Keratinocyte (primary cell): ENCODE data around the gene FAM120B. TPM values are rescaled to one million over a fixed set of nuclear protein-coding genes. Genes with fewer than 3 reads are reported as not detected.
"Not testable (repeated sequence)": the region's sequence is repeated elsewhere in the genome, so short reads cannot be mapped to it uniquely, and the experiment has no call there.

Experiments used
- DNase-seq: peaks from one replicate; pipeline ENCODE4 v3.0.0-alpha.2; 2011; ENCODE audit warnings: low read depth, missing footprints, low spot score
- FAIRE-seq: peaks from 2 replicates; lab custom pipeline; 2011; peaks lifted over from hg19 to GRCh38; lab: Jason Lieb, UNC
- H2AFZ ChIP-seq: 2 replicates; pipeline ENCODE4 v1.6.0; 2012; ENCODE audit warnings: low read length, control low read depth, inconsistent platforms; ENCODE audit not compliant: control insufficient read depth
- H3K27ac ChIP-seq: 2 replicates; pipeline ENCODE4 v1.5.1; 2011; ENCODE audit warnings: low read length; ENCODE audit not compliant: control insufficient read depth, insufficient read depth
- H3K27me3 ChIP-seq: 3 replicates; pipeline ENCODE4 v1.6.0; 2011; ENCODE audit warnings: low read length; ENCODE audit not compliant: control insufficient read depth, insufficient read depth; ENCODE audit errors: extremely low read depth
- H3K36me3 ChIP-seq, 2 experiments: 2 replicates in 1 of 2; 3 replicates in 1 of 2; pipeline ENCODE4 v1.5.1; 2011; ENCODE audit warnings: low read length in 2 of 2, mild to moderate bottlenecking in 1 of 2; ENCODE audit not compliant: control insufficient read depth in 2 of 2, insufficient read depth in 2 of 2; ENCODE audit errors: extremely low read depth in 1 of 2
- H3K4me1 ChIP-seq: 3 replicates; pipeline ENCODE4 v1.5.1; 2011; ENCODE audit warnings: low read length; ENCODE audit not compliant: control insufficient read depth, insufficient read depth; ENCODE audit errors: extremely low read depth
- H3K4me2 ChIP-seq: 3 replicates; pipeline ENCODE4 v1.6.0; 2011; ENCODE audit warnings: low read depth, low read length; ENCODE audit not compliant: control insufficient read depth, insufficient read depth; ENCODE audit errors: extremely low read depth
- H3K4me3 ChIP-seq, 3 experiments: fragments of 200-600 bp in 1 of 3; sonication (generic) in 1 of 3; 2 replicates in 2 of 3; 3 replicates in 1 of 3; pipeline ENCODE4 v1.5.1; 2011 to 2016; ENCODE audit warnings: low read length in 3 of 3, mild to moderate bottlenecking in 3 of 3, control low read depth in 2 of 3, inconsistent platforms in 1 of 3, low read depth in 1 of 3, mixed read lengths in 1 of 3, mixed run types in 1 of 3, moderate library complexity in 1 of 3; ENCODE audit not compliant: control insufficient read depth in 2 of 3, insufficient read depth in 2 of 3; ENCODE audit errors: extremely low read depth in 1 of 3
- H3K79me2 ChIP-seq: 2 replicates; pipeline ENCODE4 v1.6.0; 2012; ENCODE audit warnings: low read length; ENCODE audit not compliant: control insufficient read depth, insufficient read depth
- H3K9ac ChIP-seq: 3 replicates; pipeline ENCODE4 v1.6.0; 2011; ENCODE audit warnings: low read length; ENCODE audit not compliant: control insufficient read depth, insufficient read depth; ENCODE audit errors: extremely low read depth
- H3K9me1 ChIP-seq: 3 replicates; pipeline ENCODE4 v1.6.0; 2011; ENCODE audit warnings: low read length; ENCODE audit not compliant: control insufficient read depth, insufficient read depth; ENCODE audit errors: extremely low read depth
- H3K9me3 ChIP-seq: 2 replicates; pipeline ENCODE4 v1.5.1; 2012; ENCODE audit warnings: low read depth, low read length; ENCODE audit not compliant: control insufficient read depth
- H4K20me1 ChIP-seq: 3 replicates; pipeline ENCODE4 v1.6.0; 2011; ENCODE audit warnings: low read length; ENCODE audit not compliant: control insufficient read depth, insufficient read depth; ENCODE audit errors: extremely low read depth
- EZH2 ChIP-seq: IDR thresholded peaks from one replicate; pipeline ENCODE4 v1.6.1; 2012; ENCODE audit warnings: inconsistent platforms, mild to moderate bottlenecking, low read length, moderate library complexity
- dilution Hi-C: fragments of 300-500 bp; cut with MboI; formaldehyde crosslinking; loops from one replicate; pipeline ENCODE4 v1.7.0; 2020; ENCODE audit warnings: low sequenced_read_pairs; ENCODE audit not compliant: extremely low pct_ligation_motif_present
- polyA plus RNA-seq, 5 experiments: library from polyadenylated mRNA; depleted of rRNA in 3 of 5; stranded (reverse) in 3 of 5; stranded (forward) in 1 of 5; unstranded in 1 of 5; fragments of >200 nt; gene quantifications; 1 replicate in 1 of 5; 2 replicates in 3 of 5; 3 replicates in 1 of 5; pipeline versions ENCODE4 v1.2.1 to v1.2.3, GENCODE V29; 2011 to 2012; ENCODE audit warnings: missing spikeins in 2 of 5, low read depth in 1 of 5, low replicate concordance in 1 of 5
- TF ChIP-seq, protein P1 (sequence below), 3 experiments: IDR thresholded peaks in 1 of 3; conservative IDR thresholded peaks in 1 of 3; optimal IDR thresholded peaks in 1 of 3; 2 replicates in 2 of 3; 3 replicates in 1 of 3; pipeline versions ENCODE3 to v1.5.1; 2011; ENCODE audit warnings: low read length in 3 of 3, mild to moderate bottlenecking in 3 of 3, moderate library complexity in 2 of 3, control low read depth in 1 of 3, inconsistent platforms in 1 of 3; ENCODE audit not compliant: insufficient read depth in 2 of 3; ENCODE audit errors: extremely low read depth in 1 of 3

The FAM120B gene
- polyA plus RNA-seq, 1 donor (not counting 4 experiments of a cell fraction or from before 2014, with no cell fraction given) = 17.4 TPM

GRCh38 chr6:170317718-170318117 is 11.2 kb downstream of the FAM120B start:
- Histone ChIP-seq H3K27me3 (no peaks in the 10 kb centered on the region), H3K9me1 (no peaks in the 10 kb centered on the region), H3K4me1 (no peaks in the 10 kb centered on the region), H4K20me1 (no peaks in the 10 kb centered on the region), H2AFZ (no peak overlapping the region), H3K36me3 (peaks cover 11 to 22% of the 10 kb centered on the region in 2 experiments), H3K4me2 (no peak overlapping the region), H3K9ac (no peak overlapping the region), H3K79me2 (peaks cover 39% of the 10 kb centered on the region), H3K27ac (no peak overlapping the region), H3K4me3 (no peak overlapping the region), H3K9me3 (no peaks in the 10 kb centered on the region)
- FAIRE-seq (no peak), DNase-seq (no peak)
- TF ChIP-seq, protein P1, sequence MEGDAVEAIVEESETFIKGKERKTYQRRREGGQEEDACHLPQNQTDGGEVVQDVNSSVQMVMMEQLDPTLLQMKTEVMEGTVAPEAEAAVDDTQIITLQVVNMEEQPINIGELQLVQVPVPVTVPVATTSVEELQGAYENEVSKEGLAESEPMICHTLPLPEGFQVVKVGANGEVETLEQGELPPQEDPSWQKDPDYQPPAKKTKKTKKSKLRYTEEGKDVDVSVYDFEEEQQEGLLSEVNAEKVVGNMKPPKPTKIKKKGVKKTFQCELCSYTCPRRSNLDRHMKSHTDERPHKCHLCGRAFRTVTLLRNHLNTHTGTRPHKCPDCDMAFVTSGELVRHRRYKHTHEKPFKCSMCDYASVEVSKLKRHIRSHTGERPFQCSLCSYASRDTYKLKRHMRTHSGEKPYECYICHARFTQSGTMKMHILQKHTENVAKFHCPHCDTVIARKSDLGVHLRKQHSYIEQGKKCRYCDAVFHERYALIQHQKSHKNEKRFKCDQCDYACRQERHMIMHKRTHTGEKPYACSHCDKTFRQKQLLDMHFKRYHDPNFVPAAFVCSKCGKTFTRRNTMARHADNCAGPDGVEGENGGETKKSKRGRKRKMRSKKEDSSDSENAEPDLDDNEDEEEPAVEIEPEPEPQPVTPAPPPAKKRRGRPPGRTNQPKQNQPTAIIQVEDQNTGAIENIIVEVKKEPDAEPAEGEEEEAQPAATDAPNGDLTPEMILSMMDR (optimal IDR thresholded peaks at IDR 0.05 in 1 of 3, IDR thresholded peaks at IDR 0.05 in 1 of 3, conservative IDR thresholded peaks at IDR 0.05 in 1 of 3; ENCODE audit: extremely low read depth in 1 of 3, insufficient read depth in 2 of 3, low read length in 3 of 3) = no peak
- no peak for TF ChIP-seq EZH2
- dilution Hi-C loops = no loop called here

DNA sequence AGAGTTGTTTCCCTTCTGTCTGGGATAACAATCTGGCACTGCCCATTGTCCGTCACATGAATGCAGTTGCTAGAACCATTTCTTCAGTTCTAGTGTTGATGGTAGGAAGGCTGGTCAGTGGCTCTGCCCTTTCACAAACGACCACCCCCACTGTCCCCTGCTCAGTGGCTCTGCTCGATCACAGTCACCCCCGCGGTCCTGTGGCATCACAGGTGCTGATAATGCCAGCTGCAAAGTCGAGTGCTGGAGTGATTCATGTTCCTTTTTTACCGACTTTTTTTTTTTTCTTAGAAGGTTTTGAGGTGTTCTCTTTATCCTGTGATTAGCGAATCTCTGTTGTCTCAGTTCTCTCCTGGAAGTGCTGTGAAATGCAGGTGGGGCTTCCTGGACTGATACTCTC is 22.8 kb downstream of the FAM120B start:
- H3K4me1 ChIP-seq = no peaks in the 10 kb centered on the region
- H3K4me2 ChIP-seq = no peak overlapping the region
- FAIRE-seq (no peak), DNase-seq (no peak)
- no peak overlapping the region for H3K27ac ChIP-seq
- dilution Hi-C loops = no loop called here
- H2AFZ ChIP-seq = no peak overlapping the region
- peaks cover 1% of the 10 kb centered on the region for H3K79me2 ChIP-seq
- H3K4me3 ChIP-seq = no peak overlapping the region
- H3K27me3 ChIP-seq = no peaks in the 10 kb centered on the region
- peaks cover 7 to 31% of the 10 kb centered on the region in 2 experiments for H3K36me3 ChIP-seq
- H4K20me1 ChIP-seq = no peaks in the 10 kb centered on the region
- no peak overlapping the region for H3K9ac ChIP-seq
- H3K9me3 ChIP-seq = no peaks in the 10 kb centered on the region
- TF ChIP-seq, protein P1 (optimal IDR thresholded peaks at IDR 0.05 in 1 of 3, IDR thresholded peaks at IDR 0.05 in 1 of 3, conservative IDR thresholded peaks at IDR 0.05 in 1 of 3; ENCODE audit: extremely low read depth in 1 of 3, insufficient read depth in 2 of 3, low read length in 3 of 3) = no peak
- TF ChIP-seq EZH2 = no peak
- no peaks in the 10 kb centered on the region for H3K9me1 ChIP-seq

GRCh38 chr6:170335199-170335598 is 28.6 kb downstream of the FAM120B start:
- DNase-seq, FAIRE-seq, H3K4me3 ChIP-seq, H3K27ac ChIP-seq, H3K9me3 ChIP-seq, H3K27me3 ChIP-seq, H3K4me1 ChIP-seq, H2AFZ ChIP-seq, H3K9ac ChIP-seq, H4K20me1 ChIP-seq, H3K9me1 ChIP-seq, H3K4me2 ChIP-seq, dilution Hi-C loops: not testable (repeated sequence)
- Histone ChIP-seq H3K79me2 (peaks cover 21% of the 10 kb centered on the region), H3K36me3 (peaks cover 0 to 15% of the 10 kb centered on the region in 2 experiments)
